NAMALWA (cell line): ENCODE results near the gene TCL1A.

Source experiments
- DNase-seq: peaks from one replicate; pipeline ENCODE4 v3.0.0-alpha.2; 2015; ENCODE audit warnings: low spot score

TCL1A gene

DNA sequence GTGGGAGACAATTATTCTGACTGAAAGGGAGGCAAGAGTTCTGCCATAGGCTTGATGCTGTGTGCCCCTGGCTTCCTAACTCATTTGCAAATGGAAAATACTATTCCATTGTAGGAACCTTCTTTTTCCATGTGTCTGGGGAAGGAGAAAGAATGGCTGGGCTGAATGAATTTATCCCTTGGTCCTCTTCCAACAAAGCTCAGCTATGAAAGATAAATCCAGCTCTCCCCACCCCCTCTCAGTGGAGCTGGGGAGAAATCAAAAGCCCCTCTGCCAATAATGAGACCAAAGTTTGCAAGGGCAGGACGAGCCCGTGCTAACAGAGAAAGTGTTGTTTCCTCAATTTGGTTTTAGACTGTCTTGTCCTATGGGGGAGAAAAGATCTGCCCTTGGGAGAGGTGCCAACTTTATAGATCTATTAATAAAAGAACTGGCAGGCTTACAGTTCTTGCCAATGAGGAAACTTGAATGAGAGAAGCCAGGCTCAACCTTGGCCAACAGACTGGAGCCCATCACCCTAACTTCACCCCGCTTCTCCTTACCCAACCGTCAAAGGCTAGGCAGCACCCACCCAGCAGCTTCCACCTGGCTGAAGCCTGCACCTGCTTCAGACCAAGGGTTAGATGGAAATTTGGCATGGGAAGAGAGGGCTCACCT is 36.6 kb downstream of the TCL1A start:
- DNase-seq: no peak

DNA sequence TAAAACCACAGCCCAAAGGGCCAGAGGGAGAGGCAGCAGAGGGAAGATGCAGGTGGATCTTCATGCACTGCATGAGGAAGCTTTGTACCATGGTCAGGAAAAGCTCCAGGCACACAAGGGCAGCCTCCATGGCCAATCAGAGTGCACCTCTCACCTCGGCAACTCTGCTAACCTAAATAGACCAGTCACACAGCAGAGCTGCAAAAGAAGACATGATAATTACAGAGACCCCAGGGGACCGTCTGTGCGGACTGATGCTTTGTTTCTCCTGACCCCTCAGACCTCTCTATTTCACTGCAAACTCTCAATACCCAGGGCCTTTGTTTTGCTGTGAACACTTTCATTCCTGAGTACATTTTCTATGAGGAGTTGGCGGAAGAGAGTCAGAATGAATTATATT is 38.4 kb downstream of the TCL1A start:
- no peak for DNase-seq

DNA sequence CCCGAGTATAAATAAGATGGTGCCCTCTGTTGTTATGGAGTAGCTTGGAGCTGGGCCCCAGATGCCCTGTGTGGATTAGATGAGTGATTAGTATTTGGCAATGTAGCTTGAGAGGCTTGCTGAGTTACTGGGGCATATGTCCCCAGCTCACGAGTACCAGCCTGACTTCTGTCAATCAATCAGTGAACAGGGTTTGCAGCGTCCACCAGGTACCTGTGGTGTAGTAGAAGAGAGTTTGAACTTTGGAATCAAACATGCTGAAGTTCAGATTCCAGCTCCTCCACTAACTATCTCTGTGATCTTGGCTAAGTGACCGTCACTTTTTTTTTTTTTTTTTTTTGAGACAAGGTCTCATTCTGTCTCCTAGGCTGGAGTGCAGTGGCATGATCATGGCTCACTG is 39.3 kb downstream of the TCL1A start:
- no peak for DNase-seq

DNA sequence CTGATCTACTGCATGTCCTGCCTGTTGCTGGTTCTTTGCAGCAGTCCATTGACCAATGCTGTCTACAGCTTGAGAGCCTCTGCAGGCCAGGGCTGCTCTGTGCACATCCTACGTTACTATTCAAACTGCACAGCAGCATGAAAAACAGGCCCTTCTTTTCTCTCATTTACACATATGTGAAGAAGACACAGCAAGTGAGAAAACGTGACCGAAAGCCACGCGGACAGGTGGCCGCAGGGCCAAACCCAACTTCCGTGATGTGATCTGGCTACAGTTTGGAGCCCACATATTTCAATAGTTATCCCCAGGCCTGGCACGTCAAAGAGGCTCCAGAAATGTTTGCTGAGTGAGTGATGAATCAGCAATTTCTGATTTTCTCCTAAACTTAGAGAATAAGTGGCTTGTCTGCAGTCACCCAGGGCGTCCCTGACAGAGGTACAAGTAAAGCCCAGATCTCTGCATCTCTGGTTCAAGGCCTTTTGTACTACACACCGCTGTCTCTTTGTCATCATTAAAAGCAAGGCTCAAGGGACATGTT is 45.6 kb downstream of the TCL1A start:
- peak; percentile 58 for DNase-seq

DNA sequence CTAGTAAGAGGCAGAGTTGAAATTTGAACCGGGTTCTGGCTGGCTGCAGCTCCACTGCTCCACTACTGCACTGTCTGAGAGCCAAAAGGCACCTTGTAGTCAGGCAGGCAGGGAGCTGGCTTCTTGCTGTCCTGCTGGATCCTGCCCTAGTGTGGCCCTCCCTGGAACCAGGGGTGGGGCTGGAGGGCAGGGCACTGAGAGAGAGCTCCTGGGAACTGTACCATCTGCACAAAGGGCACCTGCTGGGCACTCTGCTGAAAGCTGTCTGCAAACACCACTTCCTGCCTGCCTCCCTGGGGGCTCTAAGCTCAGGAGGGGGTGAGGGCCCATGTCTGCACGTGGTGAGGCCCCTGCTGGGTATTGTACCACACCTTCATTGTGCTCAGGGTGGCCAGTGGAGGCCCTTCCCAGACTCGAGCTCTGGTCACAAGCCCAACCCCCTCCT is 46.7 kb downstream of the TCL1A start:
- DNase-seq: peak; percentile 89

DNA sequence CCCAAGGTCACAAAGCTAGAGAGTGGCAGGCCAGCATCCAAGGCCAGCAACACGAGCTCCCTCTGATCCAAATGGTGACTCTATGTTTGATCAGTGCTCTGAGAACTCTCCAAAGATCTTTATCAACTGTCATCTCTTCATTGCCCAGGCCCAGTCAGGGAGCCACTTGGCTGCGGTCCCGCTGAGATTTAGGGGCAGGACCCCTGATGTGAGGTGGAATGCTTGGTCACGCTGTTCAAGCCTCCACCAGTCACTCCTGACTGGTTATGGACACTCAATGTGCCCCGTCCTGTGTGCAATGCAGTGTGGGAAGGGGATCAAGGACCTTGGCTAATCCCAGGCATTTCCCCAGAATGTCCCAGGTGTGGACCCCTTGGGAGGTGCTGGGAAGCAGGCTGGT is 47.5 kb downstream of the TCL1A start:
- DNase-seq: peak; percentile 41

DNA sequence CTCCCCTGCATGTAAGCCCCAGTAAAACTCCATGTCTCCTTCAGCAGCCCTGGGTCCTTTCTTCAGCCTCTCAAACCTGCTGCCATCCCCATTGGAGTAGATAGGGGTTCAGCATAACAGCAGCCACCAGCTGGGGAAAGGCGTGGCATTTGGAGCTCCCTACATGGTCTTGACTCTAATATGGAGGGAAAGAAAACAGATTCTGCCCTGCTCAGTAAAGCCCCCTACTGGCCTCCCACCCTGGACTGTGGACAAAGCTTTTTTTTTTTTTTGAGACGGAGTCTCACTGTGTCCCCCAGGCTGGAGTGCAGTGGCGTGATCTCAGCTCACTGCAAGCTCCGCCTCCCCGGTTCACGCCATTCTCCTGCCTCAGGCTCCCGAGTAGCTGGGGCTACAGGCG is 48.4 kb downstream of the TCL1A start:
- DNase-seq: peak; percentile 96

DNA sequence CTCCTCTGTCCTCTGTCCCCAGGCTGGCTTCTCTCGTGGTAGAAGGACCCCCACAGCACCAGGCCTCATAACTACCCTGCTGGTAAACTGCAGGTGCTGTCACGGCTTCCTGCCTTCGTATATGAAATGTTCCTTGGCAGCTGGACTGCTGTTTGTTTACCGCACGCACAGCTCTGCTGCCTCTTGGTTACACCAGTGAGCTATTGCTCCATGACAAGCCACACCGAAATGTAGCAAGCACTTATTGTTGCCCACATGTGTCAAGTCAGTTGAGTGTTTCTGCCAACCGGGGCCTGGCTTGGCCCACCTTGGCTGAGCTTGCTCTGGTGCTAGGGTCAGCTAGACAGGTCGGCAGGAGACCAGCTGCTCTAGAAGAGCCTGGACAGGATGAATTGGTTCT is 49.4 kb downstream of the TCL1A start:
- DNase-seq: peak; percentile 98

DNA sequence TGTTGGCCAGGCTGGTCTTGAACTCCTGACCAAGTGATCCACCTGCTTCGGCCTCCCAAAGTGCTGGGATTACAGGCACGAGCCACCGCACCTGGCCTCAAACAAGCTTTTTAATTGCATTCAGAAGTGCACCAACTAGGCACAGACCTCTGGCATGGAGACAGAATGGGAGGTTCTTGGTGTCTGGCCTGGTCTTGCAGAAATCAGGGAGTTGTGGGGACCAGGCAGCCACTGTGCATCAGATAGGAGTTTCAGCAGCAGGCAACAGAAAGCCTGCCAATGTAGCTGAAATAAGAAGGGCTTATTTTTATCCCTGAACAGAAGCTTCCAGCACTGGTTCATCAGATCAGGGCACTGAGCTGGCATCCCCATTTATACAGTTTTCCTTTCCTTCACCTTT is 49.9 kb downstream of the TCL1A start:
- no peak for DNase-seq

DNA sequence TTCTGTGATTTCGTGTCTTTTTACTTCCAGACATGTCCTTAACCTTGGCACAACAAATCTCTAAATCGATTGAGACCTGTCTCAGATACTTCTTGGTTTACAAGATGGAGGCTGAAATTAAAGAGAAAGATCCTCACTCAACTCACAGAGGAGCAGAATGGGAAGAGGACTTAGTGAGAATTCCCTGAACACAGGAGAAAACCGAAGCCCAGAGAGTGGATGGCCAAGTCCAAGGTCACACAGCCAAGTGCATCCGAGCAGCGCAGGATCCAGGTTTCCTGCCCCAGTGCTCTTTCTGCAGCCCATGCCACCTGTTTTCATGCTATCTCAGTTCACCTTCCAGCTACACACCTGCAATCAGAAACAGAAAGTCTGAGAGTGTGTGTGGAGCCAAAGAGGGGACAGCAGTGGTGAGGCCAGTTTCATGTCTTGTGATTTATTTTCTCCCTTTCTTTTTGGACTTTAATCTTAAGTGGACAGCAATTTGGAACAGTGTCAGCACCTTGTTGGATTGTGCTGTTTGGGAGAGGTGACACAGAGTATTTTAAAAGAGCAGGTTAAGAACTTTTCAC is 50.6 kb downstream of the TCL1A start:
- peak; percentile 77 for DNase-seq

DNA sequence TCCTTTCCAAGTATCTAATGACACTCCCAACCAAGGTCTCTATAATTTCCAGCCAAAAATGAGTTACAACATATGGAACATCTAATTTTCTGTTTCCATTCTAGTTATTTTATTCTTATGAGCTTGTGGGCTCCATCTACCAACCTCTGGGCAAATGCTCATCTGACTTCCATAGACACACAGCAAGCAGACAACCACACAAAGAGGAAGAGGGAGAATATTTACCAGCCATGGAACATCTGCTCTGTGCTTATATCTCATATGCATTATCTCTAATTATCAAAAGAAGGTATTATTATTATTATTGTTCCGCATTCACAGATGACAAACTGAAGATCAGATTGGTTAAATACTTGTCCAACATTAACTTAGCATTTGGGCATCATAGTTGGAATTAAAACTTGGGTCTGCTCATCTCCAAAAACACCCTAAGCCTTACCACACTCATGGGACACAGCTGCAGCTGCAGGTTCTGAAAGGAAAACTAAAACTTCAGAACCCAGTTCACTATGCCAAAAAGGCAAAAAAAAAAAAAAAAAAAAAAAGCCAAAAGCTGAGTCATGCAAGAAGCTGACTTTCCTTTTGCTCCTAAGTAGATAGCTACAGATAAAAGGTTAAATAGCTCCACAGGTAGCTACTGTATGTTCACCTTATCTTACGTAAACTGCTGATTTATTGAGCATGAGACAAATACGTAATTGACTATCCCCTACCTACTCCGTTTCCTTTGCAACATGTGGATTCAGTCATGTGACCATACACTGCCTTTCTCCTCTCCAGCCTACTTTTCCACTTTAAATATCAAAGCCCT is 51.3 kb downstream of the TCL1A start:
- DNase-seq: peak; percentile 87

DNA sequence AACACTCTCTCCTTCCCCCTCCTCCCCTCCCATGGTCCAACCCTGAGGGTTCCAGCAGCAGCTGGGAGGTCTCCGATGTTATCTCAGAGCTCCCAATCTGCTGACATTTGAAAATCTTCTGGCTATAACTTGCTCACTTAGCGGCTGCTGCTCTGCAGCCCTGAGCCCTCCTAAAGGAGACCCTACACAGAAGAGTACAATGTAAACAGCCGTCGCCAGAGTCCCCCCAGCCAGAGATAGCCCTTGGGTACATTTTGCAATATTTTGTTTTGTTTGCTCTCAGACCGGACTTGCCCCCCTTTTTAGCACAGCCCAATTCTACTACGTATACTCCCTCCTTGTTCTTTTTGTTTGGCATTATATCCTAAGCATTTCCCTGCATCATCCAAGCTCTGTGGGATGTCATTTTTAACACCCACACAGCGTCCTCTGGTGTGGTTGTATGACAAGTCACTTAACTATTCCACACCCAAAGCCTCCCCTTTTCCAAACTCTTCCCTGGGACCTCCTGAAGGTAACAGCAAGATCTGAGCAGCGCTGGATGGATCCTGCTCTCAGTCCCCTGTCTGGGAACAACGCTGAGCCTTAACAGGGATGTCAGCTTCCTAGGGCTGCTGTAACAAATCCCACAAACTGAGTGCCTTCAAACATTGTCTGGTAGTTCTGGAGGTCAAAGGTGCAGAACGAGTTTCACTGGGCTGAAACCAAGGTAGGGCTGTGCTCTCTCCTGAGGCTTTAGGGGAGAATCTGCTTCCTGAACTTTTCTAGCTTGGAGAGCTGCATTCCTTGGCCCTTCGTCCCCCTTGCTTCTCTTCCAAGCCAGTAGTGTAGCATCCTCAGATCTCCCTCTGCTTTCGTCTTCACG is 53.0 kb downstream of the TCL1A start:
- DNase-seq: no peak

DNA sequence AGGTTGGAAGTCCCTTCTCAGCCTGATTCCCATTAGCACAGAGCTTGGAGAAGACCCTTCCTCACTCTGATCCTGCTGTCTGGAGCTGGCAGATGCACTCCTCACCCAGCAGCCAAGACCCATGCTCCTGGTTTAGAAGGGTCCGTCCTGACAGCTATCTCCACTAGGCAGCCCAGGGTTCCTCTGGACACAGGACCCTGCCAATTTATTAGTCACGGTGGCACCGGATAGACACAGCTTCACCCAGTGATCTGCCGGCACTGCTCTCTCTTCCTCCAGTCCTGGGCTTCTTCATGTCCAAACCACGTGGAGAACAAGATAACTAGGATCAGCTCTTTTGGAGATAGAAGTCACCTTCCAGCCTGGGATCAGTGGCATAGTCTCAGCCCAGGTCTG is 53.9 kb downstream of the TCL1A start:
- no peak for DNase-seq
